Psoas muscle (tissue), 8 donors: ENCODE results near the gene CNTLN. TPM values are rescaled to one million over a fixed set of nuclear protein-coding genes. Genes with fewer than 3 reads are reported as not detected.

Experiments used
- ATAC-seq, 4 donors: fragments of 200-7000 bp; cut with Tn5 transposase; one replicate each; pipeline ENCODE4 v1.9.1; 2020; ENCODE audit warnings: moderate library complexity in 3 of 4, mild to moderate bottlenecking in 2 of 4
- DNase-seq, 2 donors: peaks; one replicate each; pipeline ENCODE4 v3.0.0-alpha.2; 2020
- H3K27ac ChIP-seq: fragments of 200-600 bp; one replicate; pipeline ENCODE4 v1.8.0; 2022
- H3K27me3 ChIP-seq, 3 donors: fragments of 200-600 bp in 1 of 3; one replicate each; pipeline versions ENCODE4 v1.6.1 to v1.8.0; 2013 to 2022; ENCODE audit warnings: low read length in 2 of 3, mild to moderate bottlenecking in 2 of 3, moderate library complexity in 1 of 3; ENCODE audit not compliant: insufficient read depth in 3 of 3
- H3K36me3 ChIP-seq, 2 donors: fragments of 200-600 bp in 1 of 2; one replicate each; pipeline versions ENCODE4 v1.6.1 to v1.8.0; 2013 to 2022; ENCODE audit warnings: low read depth in 1 of 2, mild to moderate bottlenecking in 1 of 2, moderate library complexity in 1 of 2; ENCODE audit not compliant: insufficient read depth in 1 of 2
- H3K4me1 ChIP-seq: fragments of 200-600 bp; one replicate; pipeline ENCODE4 v1.8.0; 2022
- H3K4me3 ChIP-seq: fragments of 200-600 bp; one replicate; pipeline ENCODE4 v1.8.0; 2022; ENCODE audit warnings: mild to moderate bottlenecking
- H3K9me3 ChIP-seq: fragments of 200-600 bp; one replicate; pipeline ENCODE4 v1.8.0; 2022
- WGBS, 3 donors: extraction: QIAGEN DNeasy Blood & Tissue Kit; methylation state at CpG; one replicate each; pipeline versions ENCODE4 v1.1.6 to v1.1.7; 2013; 5-methylcytosine and 5-hydroxymethylcytosine counted together
- intact Hi-C, 2 donors: fragments of 100-400 bp; cut with DNase I; formaldehyde crosslinking; loops; one replicate each; pipeline versions ENCODE4 v1.11.0 to v1.14.2; 2022
- polyA plus RNA-seq, 3 donors: library from polyadenylated mRNA; stranded (reverse); fragments of 200-250 nt; gene quantifications; one replicate each; pipeline ENCODE4 v1.2.3, GENCODE V29; 2013
- total RNA-seq, 4 donors: library from RNA; stranded (reverse); fragmentation: NEBNext Ultra II Directional in 2 of 4; extraction: Animal tissue kit (Norgen Biotek cat#: 25700) in 2 of 4; gene quantifications; one replicate each; pipeline versions ENCODE4 v1.2.1 to v1.2.4, GENCODE V29; 2021 to 2023
- TF ChIP-seq, protein P1 (sequence below): fragments of 200-600 bp; IDR thresholded peaks from one replicate; pipeline ENCODE4 v1.8.0; 2022; ENCODE audit warnings: antibody characterized with exemption
- donor health status: healthy with polysubstance abuse.
- donor health status: DM: no; HTN: no; CAD: no; lungs with moderate emphysema.
- donor health status: Bipolar disorder and iron deficiency.
- donor health status: healthy.
- donor health status: DM: yes; HTN: yes; CAD: no.
- donor health status: DM: no; HTN: no; CAD: no.
- donor health status: DM: no; HTN: no; CAD: no.
- donor health status: DM: yes; HTN: yes; CAD: no.

CNTLN gene
- total and polyA plus RNA-seq, 7 donors, result 0.66 to 2.4 (median 1.5) TPM

- no peak overlapping the region for H3K27ac ChIP-seq
- DNase-seq, result no peak
- no peak for ATAC-seq
- intact Hi-C loops, result loop anchor here in 1 of 2 donors (2.0 kb wide), 1 partner anchor 43 kb away; no protein-coding TSS in a partner anchor
- TF ChIP-seq, protein P1, sequence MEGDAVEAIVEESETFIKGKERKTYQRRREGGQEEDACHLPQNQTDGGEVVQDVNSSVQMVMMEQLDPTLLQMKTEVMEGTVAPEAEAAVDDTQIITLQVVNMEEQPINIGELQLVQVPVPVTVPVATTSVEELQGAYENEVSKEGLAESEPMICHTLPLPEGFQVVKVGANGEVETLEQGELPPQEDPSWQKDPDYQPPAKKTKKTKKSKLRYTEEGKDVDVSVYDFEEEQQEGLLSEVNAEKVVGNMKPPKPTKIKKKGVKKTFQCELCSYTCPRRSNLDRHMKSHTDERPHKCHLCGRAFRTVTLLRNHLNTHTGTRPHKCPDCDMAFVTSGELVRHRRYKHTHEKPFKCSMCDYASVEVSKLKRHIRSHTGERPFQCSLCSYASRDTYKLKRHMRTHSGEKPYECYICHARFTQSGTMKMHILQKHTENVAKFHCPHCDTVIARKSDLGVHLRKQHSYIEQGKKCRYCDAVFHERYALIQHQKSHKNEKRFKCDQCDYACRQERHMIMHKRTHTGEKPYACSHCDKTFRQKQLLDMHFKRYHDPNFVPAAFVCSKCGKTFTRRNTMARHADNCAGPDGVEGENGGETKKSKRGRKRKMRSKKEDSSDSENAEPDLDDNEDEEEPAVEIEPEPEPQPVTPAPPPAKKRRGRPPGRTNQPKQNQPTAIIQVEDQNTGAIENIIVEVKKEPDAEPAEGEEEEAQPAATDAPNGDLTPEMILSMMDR, result no peak
- H3K9me3 ChIP-seq, result no peaks in the 10 kb centered on the region
- H3K36me3 ChIP-seq, result no peaks in the 10 kb centered on the region
- no peaks in the 10 kb centered on the region for H3K27me3 ChIP-seq
- H3K4me1 ChIP-seq, result no peaks in the 10 kb centered on the region
- no peak overlapping the region for H3K4me3 ChIP-seq
These were observed 180.5 kb downstream of the CNTLN start for GRCh38 chr9:17315341-17315740.

- no peak overlapping the region for H3K27ac ChIP-seq
- DNase-seq (no peak), ATAC-seq (no peak)
- intact Hi-C loops, result no loop called here
- no peaks in the 10 kb centered on the region for H3K36me3 ChIP-seq
- no peaks in the 10 kb centered on the region for H3K27me3 ChIP-seq
- H3K4me1 ChIP-seq, result no peaks in the 10 kb centered on the region
- 94 to 95% (median 94%) methylated on average over 4 of the region's 4 CpGs for WGBS, 3 donors
- no peaks in the 10 kb centered on the region for H3K9me3 ChIP-seq
- H3K4me3 ChIP-seq, result no peak overlapping the region
- TF ChIP-seq, protein P1, result no peak
These were observed 184.0 kb downstream of the CNTLN start for GRCh38 chr9:17318821-17319320.

DNA sequence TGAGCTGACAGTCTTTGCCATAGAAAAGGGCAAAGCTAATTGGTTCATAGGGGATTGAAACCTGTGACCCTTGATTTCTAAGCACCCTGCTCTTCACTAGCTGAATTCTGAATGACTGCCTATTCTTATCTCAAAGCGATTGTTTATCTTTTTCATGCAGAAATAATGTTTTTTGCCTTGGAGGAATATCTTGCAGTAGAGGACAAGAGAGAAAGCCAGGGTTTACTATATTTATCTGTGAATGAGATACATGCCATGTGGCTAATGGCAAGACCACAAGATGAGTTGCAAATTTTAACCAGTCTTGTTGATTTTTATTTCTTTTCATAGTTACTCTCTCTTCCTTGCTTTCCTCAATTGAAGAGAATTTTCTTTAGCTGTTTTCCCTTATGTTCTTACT, 185.0 kb downstream of the CNTLN start:
- H3K36me3 ChIP-seq, result no peaks in the 10 kb centered on the region
- intact Hi-C loops, result no loop called here
- DNase-seq, result no peak
- no peaks in the 10 kb centered on the region for H3K9me3 ChIP-seq
- TF ChIP-seq, protein P1, result no peak
- H3K4me3 ChIP-seq, result no peak overlapping the region
- no peaks in the 10 kb centered on the region for H3K4me1 ChIP-seq
- 94 to 96% (median 95%) methylated on average over 1 of the region's 1 CpG for WGBS, 3 donors
- H3K27ac ChIP-seq, result no peak overlapping the region
- H3K27me3 ChIP-seq, result no peaks in the 10 kb centered on the region
- ATAC-seq, result no peak

DNA sequence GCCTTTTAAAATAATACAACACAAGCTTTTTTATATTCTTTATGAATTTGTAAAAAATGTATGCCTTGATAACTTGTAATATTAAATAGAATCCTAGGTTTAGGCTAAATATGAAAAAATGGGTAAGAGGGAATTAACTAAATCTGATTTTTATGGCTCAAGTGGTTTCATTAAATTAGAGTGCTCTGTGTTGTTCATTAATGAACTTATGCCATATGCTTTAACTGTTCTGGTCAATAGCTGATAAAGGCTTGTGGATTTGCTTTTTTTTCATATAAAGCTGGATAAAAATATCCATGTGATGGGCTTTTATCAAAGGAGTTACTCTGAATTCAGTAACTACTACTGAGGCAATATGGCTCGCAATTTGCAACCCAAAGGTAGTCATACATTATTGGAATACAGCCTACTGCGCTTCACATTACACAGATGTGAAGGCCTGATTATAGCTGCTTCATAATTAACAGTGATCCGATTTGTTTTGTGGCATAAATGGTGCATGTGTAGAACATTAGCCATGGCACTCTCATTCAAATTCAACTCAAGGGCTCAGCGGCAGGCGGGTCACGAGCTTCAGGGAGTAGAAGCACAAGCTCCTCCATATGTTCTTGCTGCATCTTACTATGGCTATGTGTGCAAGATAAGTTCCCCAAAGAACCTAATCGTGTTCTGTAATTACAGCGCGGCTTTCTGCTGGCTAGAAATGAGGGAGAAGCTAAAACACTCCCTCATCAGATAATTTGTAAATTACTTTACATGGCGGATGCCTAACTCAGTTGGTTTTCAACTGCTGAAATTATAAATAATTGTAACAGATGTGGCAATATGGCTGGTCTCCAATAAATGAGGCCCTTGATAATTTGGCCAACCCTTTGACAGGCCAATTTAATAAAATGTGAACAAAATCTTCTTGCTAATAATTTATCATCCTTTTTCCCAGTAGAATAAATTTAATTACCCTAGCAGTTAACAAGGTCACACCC, 188.3 kb downstream of the CNTLN start:
- ATAC-seq (no peak), DNase-seq (no peak)
- Histone ChIP-seq H3K27me3 (no peaks in the 10 kb centered on the region), H3K9me3 (no peaks in the 10 kb centered on the region), H3K4me3 (no peak overlapping the region), H3K36me3 (no peaks in the 10 kb centered on the region), H3K27ac (no peak overlapping the region), H3K4me1 (no peaks in the 10 kb centered on the region)
- TF ChIP-seq, protein P1, result no peak
- intact Hi-C loops, result no loop called here
- WGBS, 3 donors, result 61 to 71% (median 65%) methylated on average over 10 of the region's 10 CpGs
